GM12892 (cell line): ENCODE data around the gene CCDC192.

Experiments used
- DNase-seq: peaks from one replicate; pipeline ENCODE4 v3.0.0; 2011; ENCODE audit not compliant: insufficient read length
- FAIRE-seq: peaks from 2 replicates; lab custom pipeline; 2011; peaks lifted over from hg19 to GRCh38; lab: Jason Lieb, UNC
- POLR2A ChIP-seq: IDR thresholded peaks from 2 replicates; pipeline ENCODE4 v1.6.1; 2011; ENCODE audit warnings: low read depth, low read length, control low read depth
- POLR2AphosphoS5 ChIP-seq: IDR thresholded peaks from 2 replicates; pipeline ENCODE4 v1.6.1; 2011; ENCODE audit warnings: low read depth, low read length, control low read depth
- TAF1 ChIP-seq: IDR thresholded peaks from 2 replicates; pipeline ENCODE4 v1.6.1; 2011; ENCODE audit warnings: low read depth, mild to moderate bottlenecking, control low read depth, low read length, borderline replicate concordance

Gene CCDC192

DNA sequence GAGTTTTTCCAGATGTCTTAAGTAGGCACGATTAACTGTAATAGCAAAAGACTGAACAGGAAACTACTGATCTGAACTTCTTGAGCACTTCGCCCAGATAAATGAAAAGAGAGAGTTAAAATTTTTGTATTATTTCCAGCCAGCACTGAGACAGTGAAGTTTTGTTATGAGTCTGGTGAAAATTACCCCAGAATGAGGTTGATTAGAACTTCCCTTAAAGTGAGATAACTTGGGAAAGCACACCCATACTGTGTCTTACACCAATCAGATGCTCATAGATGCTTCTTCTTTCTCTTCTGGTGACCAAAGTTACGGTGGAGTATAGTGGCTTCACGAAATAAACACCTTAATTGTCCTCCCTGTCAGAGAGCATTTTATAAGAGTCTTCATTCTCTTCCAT, 248.6 kb downstream of the CCDC192 start:
- no peak for DNase-seq
- FAIRE-seq: no peak
- TF ChIP-seq POLR2AphosphoS5 (no peak), POLR2A (no peak)

DNA sequence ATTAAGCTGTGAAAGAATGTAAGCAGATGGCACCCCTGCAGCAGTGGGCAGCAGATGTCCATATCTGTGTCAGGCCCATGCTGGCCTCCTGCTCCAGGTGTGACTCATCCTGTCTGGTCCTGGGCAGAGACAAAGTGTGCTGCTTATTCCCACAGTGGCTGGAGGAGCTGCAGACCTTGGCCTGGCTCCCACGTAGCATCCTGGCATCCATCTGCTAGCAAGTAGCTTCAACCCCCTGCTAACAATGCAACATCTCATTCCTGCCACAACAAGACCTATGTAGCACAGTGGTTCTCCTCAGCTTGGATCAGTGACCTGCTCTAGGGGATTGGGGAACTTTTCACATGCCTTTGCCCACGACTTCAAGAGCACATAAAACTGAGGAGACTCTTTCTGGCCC, 254.0 kb downstream of the CCDC192 start:
- DNase-seq: no peak
- TF ChIP-seq POLR2AphosphoS5 (no peak), TAF1 (no peak), POLR2A (no peak)
- FAIRE-seq: no peak

DNA sequence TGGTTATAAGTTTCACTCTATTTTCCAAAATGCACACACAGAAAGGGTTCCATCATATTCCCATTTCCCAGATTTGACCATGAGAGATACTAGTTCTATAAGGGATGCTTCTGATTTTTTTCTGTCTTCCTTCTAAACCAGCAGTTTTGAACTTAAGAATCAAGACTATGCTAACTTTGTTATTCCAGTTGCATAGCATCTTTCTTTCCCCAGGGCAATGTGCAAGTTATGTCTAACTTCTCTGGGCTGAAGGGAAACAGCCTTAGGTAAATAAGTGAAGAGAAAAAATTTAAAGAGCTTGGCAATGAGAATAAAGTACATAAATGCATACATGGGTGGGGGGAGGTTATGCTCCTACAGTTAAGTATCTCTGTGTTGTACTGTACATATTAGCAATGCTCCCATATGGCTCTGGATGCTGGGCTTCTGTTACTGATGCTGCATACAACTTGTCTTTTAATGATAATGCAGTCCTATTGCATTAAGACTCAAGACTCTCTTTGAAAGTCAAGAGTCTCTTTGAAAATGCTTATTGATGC, 254.6 kb downstream of the CCDC192 start:
- TF ChIP-seq POLR2AphosphoS5: no peak
- TF ChIP-seq TAF1: no peak
- no peak for TF ChIP-seq POLR2A
- FAIRE-seq (no peak), DNase-seq (no peak)

DNA sequence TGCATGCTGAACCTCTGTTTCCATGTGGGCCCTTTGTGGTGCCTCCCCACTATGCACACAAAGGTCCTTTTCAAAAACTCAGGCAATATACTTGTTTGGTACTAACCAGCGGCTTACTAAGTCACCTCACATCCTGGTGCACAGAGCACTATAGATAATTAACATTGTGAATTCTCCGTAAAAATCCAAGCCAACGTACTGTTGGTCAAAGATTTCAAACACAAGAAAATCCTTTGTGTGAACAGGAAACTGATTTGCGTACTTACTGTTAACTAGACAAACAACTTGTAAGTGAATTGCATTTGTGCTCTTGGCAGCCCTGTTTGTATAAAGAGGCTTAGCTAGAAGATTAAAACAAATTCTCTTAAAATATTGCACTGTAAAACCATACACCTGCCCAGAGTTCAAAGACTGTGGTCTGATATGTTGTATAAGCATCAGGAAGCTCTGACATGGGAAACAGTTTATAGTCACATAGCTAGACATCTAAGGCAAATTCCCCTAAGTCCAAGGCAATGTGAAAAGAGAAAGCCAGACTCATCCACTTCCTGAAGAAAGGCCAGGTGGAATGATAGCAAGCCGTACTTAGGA, 255.3 kb downstream of the CCDC192 start:
- DNase-seq (no peak), FAIRE-seq (no peak)
- TF ChIP-seq POLR2AphosphoS5 (no peak), POLR2A (no peak), TAF1 (no peak)

DNA sequence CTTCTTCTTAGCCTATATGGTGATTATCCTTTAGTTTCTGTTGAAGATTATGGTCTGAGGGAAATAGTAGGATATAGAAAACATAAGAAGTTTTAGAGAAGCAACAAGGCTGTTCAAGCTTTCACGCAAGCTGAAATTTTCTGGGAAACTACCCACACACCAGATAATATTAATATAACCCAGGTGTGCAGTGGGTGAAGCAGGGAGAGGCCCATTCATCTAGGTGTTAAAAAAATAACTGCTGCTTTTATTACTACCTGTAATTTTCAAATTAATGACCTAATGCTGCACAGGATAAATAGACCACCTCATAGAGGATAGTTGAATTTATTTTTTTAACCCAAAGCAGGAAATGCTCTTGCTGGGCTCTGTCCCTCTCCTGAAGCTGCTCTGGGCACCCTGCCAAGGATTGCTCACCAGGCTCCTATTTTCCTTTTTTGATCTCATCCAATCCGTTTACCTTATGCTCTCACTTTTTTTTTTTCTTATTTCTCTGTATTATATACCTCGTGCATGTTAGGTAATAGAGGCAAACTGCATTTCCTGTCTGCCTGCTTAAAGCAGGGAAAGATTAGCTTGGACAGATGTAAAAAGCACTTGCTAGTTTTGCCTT, 256.1 kb downstream of the CCDC192 start:
- FAIRE-seq (no peak), DNase-seq (no peak)
- TF ChIP-seq POLR2AphosphoS5 (no peak), POLR2A (no peak), TAF1 (no peak)

DNA sequence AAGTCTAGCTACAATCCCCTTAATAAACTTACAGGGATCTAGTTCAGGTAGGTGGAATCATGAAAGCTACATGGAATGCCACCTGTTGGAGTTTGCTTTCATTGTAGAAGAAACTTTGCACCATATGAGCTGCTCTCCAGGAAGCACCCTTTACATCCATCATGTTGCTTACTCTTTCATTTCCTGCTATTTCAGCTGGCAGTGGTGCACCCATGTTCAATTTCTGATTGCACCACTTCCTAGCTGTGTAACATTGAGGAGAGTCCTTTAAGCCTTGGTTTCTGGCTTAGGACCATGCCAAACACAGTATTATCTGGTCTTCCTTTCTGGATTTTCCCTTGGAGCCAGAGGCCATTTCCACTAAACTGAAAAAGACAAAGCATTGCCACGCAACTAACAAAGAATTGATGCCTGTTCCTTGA, 257.1 kb downstream of the CCDC192 start:
- DNase-seq (no peak), FAIRE-seq (no peak)
- TF ChIP-seq POLR2AphosphoS5 (no peak), TAF1 (no peak), POLR2A (no peak)

DNA sequence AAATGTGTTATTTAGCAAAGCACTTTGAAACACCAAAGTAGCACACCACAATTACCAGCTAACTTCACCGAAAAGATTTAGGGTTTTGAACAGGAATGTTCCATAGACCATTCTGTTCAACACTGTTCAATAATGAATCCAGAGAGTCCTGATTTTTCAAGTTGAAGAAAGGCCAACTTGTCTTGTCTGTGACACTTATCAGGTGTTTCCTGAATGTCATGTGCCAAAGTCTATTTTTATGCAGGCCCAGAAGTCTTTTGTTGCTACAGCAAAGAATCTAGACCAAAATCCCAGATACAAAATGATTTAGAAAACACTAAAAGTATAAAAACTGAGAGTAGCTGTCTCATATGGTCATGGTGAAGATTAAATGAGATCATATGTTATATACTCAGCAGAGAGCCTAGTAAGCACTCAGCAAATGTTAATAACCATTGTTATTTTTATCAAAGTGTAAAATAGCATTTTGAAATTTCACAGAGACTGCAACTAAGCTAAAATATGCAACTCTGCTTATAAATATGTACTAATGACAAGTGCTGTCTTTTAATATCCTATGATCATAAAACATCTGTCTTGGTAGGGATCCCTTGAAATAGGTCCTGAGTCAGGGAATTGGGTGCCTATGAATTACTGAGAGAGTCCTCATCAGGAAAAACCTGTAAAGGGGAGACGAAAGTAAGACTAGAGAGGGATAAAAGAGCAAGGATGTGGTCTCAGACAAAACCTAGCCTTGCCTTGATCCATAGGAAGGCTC, 258.0 kb downstream of the CCDC192 start:
- no peak for FAIRE-seq
- DNase-seq: no peak
- TF ChIP-seq POLR2AphosphoS5 (no peak), TAF1 (no peak), POLR2A (no peak)

DNA sequence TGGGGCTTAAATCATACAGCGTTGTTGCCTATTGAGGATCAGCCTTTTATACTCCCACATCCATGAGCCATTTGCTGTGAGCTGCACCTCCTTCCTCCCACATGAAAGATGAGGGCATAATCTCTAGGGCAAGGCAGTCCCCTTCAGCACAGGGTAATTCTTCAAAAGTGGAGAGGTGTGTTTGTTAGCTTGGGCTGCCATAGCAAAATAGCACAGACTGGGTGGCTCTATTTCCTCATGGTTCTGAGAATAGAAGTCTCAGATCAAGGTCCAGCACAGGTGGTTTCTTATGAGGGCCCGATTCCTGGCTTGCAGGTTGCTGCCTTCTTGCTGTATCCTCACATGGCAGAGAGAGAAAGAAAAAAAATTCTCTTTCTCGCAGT, 258.6 kb downstream of the CCDC192 start:
- TF ChIP-seq POLR2A (no peak), POLR2AphosphoS5 (no peak), TAF1 (no peak)
- DNase-seq (no peak), FAIRE-seq (no peak)

DNA sequence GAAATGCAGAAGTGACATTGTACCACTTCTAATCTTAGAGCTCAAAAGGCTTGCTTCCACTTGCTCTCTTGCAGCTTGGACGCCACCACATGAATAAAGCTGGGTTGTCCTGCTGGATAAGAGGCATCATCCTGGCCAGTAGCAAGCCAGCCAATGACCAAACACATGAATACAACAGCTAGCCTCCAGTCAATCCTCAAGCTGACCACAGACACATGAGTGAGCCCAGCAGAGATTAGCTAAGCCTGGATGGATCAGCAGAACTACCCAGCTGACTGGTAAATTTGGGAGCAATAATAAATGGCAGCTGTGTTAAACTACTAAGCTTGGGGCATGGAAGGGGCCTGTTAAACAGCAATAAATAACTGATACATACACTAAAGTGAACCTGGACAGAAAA, 259.3 kb downstream of the CCDC192 start:
- DNase-seq (no peak), FAIRE-seq (no peak)
- TF ChIP-seq TAF1 (no peak), POLR2A (no peak), POLR2AphosphoS5 (no peak)

DNA sequence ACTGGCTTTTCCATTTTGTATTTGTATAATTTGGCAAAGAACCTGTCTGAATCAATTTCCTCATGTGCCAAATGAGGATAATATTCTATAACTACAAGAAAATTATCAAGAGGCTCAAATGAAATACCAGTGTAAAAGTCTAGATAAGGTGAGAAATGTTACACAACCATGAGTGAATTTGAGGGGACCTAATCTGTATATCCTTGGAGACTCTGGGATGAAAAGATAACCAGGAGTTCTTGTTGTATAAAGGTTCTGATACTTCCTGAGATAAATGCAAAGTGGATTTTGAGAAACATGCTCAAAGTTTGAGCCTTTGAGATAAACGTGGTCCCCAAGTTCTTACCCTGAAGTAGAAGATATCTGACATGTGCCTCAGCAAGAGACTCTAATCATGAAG, 260.0 kb downstream of the CCDC192 start:
- TF ChIP-seq POLR2A: no peak
- no peak for TF ChIP-seq POLR2AphosphoS5
- no peak for TF ChIP-seq TAF1
- FAIRE-seq: no peak

DNA sequence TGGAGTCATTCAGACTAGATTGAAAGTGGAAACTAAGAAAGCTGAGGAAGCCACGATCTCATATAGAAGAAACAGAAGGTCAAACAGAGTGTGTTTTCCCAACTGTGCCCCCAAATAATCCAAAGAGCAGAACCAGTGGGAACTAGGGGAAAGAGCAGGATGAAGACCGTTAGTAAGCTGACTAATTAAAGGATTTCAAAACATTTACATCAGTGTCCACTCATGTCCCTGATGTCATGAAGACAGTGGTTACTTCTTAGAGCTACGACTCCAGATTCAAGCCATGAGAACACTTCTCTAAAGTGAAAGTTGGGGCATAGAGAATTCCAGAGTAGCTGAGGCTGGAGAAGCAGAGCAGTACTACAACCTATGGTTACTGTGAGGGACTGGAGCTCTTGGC, 260.7 kb downstream of the CCDC192 start:
- DNase-seq (no peak), FAIRE-seq (no peak)
- TF ChIP-seq TAF1 (no peak), POLR2A (no peak), POLR2AphosphoS5 (no peak)

More for the DNA sequence above, 260.0 kb downstream of the CCDC192 start:
- DNase-seq: no peak
